Cortex of kidney (tissue), 1 donor: ENCODE results near the gene ACSL5.

Experiments used
- DNase-seq: peaks from one replicate; lab custom pipeline; 2025; lab: John Stamatoyannopoulos, UW

ACSL5 gene

GRCh38 chr10:112465299-112465883, 91.5 kb downstream of the ACSL5 start:
- no peak for DNase-seq

- no peak for DNase-seq
These were observed 92.9 kb downstream of the ACSL5 start for GRCh38 chr10:112466802-112467201.

GRCh38 chr10:112467541-112468075, 93.7 kb downstream of the ACSL5 start:
- DNase-seq, result no peak

- DNase-seq, result no peak
These were observed 98.1 kb downstream of the ACSL5 start for GRCh38 chr10:112471878-112472487.

GRCh38 chr10:112475575-112476218, 101.8 kb downstream of the ACSL5 start:
- DNase-seq, result no peak
